Measurements from ENCODE around the gene RAP2B. TPM values are rescaled to one million over a fixed set of nuclear protein-coding genes. Genes with fewer than 3 reads are reported as not detected.
A peak's percentile ranks its signal among the peaks of the same experiment; 100 is the strongest.
"Not testable (repeated sequence)": the region's sequence is repeated elsewhere in the genome, so short reads cannot be mapped to it uniquely, and the experiment has no call there.

The RAP2B gene
- total RNA-seq, 1 donor from 2014 or later = 24.5 TPM

DNA sequence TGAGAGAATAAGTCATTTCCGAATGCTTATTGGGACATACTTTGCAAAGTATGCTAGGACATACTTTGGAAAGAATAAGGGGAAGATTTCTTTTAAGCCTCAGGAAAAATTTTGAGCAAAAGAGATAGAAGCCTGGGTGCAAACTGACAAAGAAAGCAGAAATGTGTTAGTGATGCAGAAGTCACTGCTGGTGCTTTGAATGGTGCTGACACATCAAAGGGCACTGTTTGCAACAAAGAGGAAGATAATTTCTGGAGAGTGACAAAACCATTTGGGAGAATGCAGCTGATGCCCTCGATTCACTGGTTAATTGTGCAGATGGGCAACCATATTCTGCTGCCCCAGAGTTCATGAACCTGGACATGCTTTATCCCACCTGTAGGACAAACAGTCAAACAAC, 11.0 kb upstream of the RAP2B start:
- no peak overlapping the region for H3K27ac Mint-ChIP-seq (ENCODE audit: unreplicated experiment)
- no peak for DNase-seq
- no peaks in the 10 kb centered on the region for H3K9me3 Mint-ChIP-seq (ENCODE audit: unreplicated experiment)
- no peaks in the 10 kb centered on the region for H3K4me1 Mint-ChIP-seq (ENCODE audit: low read depth, unreplicated experiment)
- no peaks in the 10 kb centered on the region for H3K27me3 Mint-ChIP-seq (ENCODE audit: unreplicated experiment)
- H3K4me3 Mint-ChIP-seq (ENCODE audit: unreplicated experiment) = no peak overlapping the region
- no peaks in the 10 kb centered on the region for H3K36me3 Mint-ChIP-seq (ENCODE audit: unreplicated experiment)
- TF ChIP-seq, protein P1, sequence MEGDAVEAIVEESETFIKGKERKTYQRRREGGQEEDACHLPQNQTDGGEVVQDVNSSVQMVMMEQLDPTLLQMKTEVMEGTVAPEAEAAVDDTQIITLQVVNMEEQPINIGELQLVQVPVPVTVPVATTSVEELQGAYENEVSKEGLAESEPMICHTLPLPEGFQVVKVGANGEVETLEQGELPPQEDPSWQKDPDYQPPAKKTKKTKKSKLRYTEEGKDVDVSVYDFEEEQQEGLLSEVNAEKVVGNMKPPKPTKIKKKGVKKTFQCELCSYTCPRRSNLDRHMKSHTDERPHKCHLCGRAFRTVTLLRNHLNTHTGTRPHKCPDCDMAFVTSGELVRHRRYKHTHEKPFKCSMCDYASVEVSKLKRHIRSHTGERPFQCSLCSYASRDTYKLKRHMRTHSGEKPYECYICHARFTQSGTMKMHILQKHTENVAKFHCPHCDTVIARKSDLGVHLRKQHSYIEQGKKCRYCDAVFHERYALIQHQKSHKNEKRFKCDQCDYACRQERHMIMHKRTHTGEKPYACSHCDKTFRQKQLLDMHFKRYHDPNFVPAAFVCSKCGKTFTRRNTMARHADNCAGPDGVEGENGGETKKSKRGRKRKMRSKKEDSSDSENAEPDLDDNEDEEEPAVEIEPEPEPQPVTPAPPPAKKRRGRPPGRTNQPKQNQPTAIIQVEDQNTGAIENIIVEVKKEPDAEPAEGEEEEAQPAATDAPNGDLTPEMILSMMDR (IDR thresholded peaks at IDR 0.05; ENCODE audit: partially characterized antibody, unreplicated experiment) = no peak

DNA sequence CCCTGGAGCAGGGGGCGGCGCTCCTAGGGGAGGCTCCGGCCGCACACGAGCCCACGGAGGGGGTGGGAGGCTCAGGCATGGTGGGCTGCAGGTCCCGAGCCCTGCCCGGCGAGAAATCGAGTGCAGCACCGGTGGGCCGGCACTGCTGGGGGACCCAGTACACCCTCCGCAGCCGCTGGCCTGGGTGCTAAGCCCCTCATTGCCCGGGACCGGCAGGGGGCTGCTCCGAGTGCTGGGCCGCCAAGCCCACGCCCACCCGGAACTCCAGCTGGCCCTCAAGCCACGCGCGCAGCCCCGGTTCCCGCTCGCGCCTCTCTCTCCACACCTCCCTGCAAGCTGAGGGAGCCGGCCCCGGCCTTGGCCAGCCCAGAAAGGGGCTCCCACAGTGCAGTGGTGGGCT, 6.2 kb upstream of the RAP2B start:
- H3K9me3 Mint-ChIP-seq (ENCODE audit: unreplicated experiment); H3K27ac Mint-ChIP-seq (ENCODE audit: unreplicated experiment); H3K36me3 Mint-ChIP-seq (ENCODE audit: unreplicated experiment); H3K4me3 Mint-ChIP-seq (ENCODE audit: unreplicated experiment); H3K4me1 Mint-ChIP-seq (ENCODE audit: low read depth, unreplicated experiment); H3K27me3 Mint-ChIP-seq (ENCODE audit: unreplicated experiment); DNase-seq: not testable (repeated sequence)

DNA sequence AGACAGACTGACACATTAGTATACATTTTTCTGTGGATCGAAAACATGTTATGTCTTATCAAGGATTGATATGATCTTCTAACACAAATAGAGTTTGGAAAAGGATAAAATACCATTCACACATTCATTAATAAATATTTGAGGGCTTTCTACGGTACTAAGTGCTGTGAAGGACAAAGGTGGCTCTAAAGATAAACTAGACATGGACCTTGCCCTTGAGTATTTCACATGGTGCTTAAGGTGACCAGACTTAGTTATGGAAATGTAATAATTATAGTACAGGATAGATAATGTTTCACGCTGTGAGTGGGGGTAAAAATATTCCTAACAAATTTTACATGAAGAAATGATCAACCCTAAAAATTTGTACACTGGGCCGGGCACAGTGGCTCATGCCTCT, 3.8 kb upstream of the RAP2B start:
- Mint-ChIP-seq H3K36me3 (ENCODE audit: unreplicated experiment) (no peaks in the 10 kb centered on the region), H3K9me3 (ENCODE audit: unreplicated experiment) (peaks cover 7% of the 10 kb centered on the region), H3K4me3 (ENCODE audit: unreplicated experiment) (no peak overlapping the region), H3K27ac (ENCODE audit: unreplicated experiment) (no peak overlapping the region), H3K4me1 (ENCODE audit: low read depth, unreplicated experiment) (peaks cover 7% of the 10 kb centered on the region), H3K27me3 (ENCODE audit: unreplicated experiment) (peaks cover 9% of the 10 kb centered on the region)
- no peak for DNase-seq
- TF ChIP-seq, protein P1 (IDR thresholded peaks at IDR 0.05; ENCODE audit: partially characterized antibody, unreplicated experiment) = no peak

DNA sequence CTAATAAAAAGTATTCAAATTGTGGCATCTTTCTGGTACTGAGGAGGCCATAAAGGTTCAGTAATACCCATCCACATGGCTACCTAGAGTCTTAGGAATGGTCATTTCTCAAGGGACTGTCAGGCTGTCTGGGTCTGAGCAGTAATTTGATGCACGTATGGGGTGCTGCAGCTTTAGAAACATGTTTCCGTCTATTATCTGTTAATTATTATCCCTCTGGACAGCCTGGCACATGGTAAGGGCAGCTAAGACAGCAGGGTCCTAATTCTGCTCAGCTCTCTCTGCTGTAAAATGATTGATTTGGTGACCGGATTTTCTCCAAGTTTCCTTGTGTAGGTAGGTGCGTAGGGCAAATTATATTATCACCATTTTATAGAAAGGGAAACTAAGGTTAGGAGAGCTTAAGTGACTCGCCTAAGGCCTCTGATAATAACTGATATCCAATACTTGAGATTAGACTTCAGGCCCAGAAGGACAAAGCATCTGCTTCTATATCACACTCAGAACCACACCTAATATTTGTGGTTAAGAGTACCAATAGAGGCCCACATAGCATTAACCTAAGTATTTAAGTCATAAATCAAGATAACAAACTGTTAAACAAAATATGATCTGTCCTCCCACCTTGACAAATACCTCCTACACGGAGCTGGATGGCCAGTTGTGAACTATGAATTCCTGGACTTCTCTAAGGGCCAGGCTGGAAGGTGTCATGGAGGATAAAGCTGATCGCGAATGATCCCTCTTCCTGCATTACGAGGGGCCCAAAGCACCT, 2.9 kb upstream of the RAP2B start:
- no peak for DNase-seq
- TF ChIP-seq, protein P1 (IDR thresholded peaks at IDR 0.05; ENCODE audit: partially characterized antibody, unreplicated experiment) = no peak
- peak overlapping the region; percentile 42 for H3K4me3 Mint-ChIP-seq (ENCODE audit: unreplicated experiment)
- H3K27ac Mint-ChIP-seq (ENCODE audit: unreplicated experiment) = no peak overlapping the region
- peaks cover 9% of the 10 kb centered on the region for H3K4me1 Mint-ChIP-seq (ENCODE audit: low read depth, unreplicated experiment)
- no peaks in the 10 kb centered on the region for H3K36me3 Mint-ChIP-seq (ENCODE audit: unreplicated experiment)
- H3K9me3 Mint-ChIP-seq (ENCODE audit: unreplicated experiment) = peaks cover 17% of the 10 kb centered on the region
- H3K27me3 Mint-ChIP-seq (ENCODE audit: unreplicated experiment) = peaks cover 9% of the 10 kb centered on the region

DNA sequence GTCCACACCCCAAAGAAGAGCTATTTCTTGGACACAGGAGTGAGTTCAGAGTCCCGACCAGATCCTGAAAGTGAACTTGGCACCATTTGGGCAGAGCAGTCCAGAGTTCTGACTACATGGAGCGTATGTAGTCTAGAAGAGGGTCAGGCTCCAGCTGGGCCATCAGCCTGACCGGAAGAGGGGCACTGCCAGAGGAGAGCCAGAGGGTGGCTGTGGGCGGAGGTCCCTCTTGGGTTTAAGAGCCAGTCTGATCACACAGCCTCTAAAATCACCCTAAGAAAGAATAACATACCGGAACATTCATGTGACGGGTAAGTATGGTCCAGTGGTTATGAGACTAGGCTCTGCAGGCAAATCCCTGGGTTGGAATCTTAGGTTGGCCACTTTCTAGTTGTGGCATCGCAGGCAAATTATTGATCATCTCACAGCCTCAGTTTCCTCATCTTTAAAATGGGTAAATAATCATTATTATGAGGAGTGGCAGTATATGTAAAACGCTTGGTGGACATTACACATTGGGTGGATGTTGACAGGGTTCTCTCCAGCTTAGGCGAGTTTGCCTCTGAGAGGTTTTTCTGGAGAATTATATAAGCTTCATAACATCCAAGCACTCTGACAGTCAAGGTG, 2.1 kb upstream of the RAP2B start:
- Mint-ChIP-seq H3K4me3 (ENCODE audit: unreplicated experiment) (peak overlapping the region; percentile 98), H3K4me1 (ENCODE audit: low read depth, unreplicated experiment) (peaks cover 12% of the 10 kb centered on the region), H3K9me3 (ENCODE audit: unreplicated experiment) (peaks cover 20% of the 10 kb centered on the region), H3K36me3 (ENCODE audit: unreplicated experiment) (no peaks in the 10 kb centered on the region), H3K27me3 (ENCODE audit: unreplicated experiment) (peaks cover 9% of the 10 kb centered on the region), H3K27ac (ENCODE audit: unreplicated experiment) (peak overlapping the region; percentile 98)
- TF ChIP-seq, protein P1 (IDR thresholded peaks at IDR 0.05; ENCODE audit: partially characterized antibody, unreplicated experiment) = no peak
- no peak for DNase-seq
